COLO668 (cell line): Measurements from ENCODE around the gene SLCO4A1.

Source experiments
- DNase-seq: peaks from one replicate; lab custom pipeline; 2025; ENCODE audit not compliant: unreplicated experiment; lab: John Stamatoyannopoulos, UW

The SLCO4A1 gene

DNA sequence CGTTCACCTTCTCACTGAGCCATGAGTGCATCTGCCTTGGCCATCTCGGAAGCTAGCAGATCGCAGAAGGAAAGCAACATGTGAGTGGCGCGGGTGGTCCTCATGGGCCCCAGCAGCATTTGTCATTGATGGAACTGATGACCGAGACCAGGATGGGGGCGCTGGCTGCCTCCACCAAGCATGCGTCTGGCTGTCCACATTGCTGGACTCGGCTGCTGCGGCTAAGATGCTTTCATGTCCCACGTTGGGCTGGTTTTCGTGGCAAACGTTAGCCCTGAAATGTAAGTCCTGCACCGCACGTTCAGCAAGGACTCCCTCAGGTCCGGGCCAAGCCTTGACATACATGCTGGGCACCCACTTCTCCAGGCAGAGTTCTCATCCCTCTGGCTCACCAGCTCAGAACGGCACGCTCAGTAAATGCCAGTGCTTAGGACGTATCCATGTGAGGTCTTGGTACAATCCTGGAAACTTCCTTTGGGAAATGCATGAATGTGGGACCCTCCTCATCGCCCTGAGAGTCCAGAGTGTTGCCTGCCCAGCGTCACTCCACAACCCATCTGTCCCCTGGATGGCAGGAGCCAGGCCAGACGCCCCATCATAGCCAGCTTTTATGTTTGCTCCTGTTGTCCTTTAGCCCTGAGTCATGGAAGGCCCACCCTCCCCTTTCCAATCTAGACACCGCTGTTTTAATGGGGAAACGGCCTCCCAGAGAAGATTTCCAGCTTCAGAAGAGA is 8.4 kb downstream of the SLCO4A1 start:
- DNase-seq: no peak

- no peak for DNase-seq
Observed at GRCh38 chr20:62651285-62652021, 9.2 kb downstream of the SLCO4A1 start.

DNA sequence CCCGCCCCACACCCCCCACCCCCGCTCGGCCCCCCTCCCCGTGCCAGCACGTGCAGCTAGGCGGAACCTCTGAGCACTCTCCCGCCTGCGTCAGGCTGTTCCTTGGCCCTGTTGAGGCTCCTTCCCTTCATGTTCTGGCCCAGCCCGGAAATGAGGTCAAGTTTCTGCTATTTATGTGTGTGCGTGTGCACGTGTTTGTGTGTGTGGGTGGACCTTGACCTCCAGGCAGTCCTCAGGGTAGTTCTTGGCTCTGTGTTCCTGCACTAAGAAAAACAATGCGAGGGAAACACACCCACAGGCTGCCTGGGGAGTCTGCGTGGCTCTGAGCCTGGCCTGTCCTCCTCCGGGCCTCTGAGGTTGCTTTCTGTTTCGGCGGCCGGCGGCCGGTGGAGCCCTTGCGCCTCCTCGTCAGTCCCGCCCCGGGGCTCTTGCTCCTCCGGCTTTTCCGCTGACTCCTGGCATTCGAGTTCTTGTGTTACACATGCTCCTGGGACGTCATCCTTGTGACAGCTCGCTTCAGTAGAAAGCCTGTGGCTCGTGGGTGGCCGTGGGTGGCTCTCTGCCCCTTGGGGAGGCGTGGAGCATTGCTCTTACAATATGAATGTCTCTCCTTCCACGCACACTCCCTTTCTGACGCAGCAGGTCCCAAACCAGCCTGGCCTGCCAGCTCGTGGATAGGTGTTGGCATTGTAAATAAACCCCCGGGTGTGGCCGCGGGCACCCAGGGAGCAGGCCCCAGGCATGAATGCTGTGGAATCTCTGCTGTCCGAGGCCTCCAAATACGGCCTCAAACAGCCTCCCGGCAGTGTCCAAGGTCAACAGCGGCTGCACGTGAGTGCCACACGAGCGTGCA is 10.0 kb downstream of the SLCO4A1 start:
- DNase-seq: peak; percentile 39

- DNase-seq: no peak
Observed at GRCh38 chr20:62652894-62653305, 10.6 kb downstream of the SLCO4A1 start.

DNA sequence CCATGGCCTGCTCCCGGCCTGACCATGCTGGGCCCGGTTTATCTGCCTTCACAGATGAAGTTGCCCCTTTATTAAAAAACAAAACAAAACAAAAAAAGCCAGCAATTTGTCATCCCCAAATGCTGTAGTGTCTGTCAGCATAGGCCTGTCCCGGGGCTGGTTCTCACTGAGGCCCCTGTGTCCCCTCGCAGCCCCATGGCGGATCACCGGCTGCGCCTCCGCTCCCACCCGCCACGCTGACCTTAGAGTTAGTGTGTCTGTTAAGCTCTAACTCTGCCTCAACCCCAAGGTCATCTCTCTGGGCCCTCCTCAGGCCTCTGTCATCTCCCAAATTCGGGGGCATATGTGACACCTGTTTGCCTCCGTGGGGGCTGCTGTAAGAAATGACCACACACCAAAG is 11.1 kb downstream of the SLCO4A1 start:
- DNase-seq: no peak

DNA sequence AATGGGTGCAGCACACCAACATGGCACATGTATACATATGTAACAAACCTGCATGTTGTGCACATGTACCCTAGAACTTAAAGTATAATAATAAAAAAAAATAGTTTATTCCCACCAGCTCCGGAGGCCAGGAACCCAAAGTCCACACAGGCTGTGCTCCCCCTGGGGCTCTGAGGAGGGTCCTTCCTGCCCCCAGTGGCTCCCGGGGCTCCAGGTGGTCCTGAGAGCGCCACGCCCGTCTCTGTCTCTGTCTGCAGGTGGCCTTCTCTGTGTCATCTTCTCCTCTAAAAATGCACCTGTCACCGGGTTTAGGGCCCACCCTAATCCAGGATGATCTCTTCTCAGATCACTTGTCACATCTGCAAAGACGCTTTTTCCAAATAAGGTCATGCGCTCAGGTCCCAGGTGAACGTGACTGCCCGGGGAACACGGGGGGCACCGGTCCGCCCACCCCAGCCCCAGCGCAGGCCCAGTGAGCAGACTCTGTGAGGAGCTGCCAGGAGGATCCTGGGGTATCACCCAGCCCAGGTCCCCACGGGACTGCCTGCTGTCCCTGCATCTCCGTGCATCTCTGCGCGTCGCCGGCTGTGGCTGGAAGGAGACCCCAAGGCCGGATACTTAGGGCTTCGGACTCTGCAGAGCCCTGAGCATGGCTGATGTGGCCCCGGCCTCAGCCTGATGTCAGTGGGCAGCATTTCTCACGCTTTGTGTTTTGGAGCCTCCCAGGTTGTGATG is 11.8 kb downstream of the SLCO4A1 start:
- DNase-seq: no peak

DNA sequence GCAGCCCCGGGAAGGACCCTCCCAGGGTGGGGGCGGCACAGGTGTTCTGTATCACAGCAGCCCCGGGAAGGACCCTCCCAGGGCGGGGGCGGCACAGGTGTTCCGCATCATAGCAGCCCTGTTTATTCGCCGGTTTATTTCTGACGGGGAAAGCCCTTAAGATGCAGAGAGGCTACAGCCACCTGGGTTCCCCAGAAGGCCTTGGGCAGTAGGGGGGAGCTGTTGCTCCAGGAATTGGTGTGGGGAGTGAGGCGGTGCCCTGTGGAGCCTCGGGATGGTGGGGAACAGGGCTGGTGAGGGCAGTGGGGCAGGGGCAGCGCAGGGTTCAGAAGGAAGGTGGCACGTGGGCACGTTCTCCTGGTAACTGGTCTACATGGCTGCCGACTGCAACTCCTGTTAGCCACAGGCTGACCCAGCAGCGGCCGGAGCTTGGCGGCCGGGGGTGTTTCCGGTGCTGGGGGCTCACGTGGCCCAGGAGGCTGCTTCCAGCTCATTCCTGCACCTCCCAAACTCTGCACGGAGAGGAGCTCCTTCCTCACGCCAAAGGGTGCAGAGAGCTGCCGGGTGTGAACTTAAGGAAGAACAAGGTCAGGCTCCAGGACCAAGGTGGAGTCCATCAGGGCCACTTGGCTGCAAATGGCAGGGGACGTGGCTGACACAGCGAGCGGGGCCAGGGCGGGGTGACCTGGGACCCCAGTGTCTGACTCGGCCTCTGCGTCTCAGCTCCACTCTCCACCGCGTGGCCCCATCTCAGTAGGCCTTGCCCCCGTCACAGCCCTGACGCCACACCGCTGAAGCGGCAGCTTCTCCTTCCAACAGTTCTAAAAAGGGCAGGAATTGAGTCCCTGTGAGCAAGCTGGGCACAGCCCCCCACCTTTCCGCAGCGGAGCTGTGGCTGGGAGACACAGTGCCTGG is 13.2 kb downstream of the SLCO4A1 start:
- no peak for DNase-seq

DNA sequence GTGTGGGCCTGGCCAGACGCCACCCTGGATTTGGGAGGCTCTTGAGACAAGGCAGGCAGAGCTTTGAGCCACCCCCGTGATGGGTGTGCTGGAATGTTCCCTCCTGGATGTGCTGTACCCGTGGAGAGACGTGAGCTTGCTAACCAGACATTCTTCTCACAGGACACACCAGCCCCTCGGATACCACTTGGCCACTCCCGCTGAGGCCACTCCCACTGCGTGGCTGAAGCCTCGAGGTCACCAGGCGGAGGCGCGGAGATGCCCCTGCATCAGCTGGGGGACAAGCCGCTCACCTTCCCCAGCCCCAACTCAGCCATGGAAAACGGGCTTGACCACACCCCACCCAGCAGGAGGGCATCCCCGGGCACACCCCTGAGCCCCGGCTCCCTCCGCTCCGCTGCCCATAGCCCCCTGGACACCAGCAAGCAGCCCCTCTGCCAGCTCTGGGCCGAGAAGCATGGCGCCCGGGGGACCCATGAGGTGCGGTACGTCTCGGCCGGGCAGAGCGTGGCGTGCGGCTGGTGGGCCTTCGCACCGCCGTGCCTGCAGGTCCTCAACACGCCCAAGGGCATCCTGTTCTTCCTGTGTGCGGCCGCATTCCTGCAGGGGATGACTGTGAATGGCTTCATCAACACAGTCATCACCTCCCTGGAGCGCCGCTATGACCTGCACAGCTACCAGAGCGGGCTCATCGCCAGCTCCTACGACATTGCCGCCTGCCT is 14.1 kb downstream of the SLCO4A1 start:
- no peak for DNase-seq

- DNase-seq: no peak
Observed at GRCh38 chr20:62656919-62657588, 14.8 kb downstream of the SLCO4A1 start.

DNA sequence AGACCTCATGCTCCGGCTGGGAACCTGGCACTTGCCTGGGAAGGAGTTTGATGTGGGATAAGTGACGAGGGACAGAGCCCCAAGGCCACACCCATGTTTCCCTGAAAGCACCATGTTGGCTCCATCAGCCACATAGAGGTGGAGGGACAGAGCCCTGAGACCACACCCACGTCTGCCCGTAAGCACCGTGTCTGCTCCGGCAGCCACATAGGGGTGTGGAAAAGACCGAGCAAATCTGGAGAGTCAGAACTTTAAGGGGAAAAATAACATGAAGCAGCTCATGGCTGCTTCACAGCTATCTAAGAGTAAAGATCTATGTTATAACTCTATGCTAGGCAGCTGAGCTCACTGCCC is 15.3 kb downstream of the SLCO4A1 start:
- no peak for DNase-seq

DNA sequence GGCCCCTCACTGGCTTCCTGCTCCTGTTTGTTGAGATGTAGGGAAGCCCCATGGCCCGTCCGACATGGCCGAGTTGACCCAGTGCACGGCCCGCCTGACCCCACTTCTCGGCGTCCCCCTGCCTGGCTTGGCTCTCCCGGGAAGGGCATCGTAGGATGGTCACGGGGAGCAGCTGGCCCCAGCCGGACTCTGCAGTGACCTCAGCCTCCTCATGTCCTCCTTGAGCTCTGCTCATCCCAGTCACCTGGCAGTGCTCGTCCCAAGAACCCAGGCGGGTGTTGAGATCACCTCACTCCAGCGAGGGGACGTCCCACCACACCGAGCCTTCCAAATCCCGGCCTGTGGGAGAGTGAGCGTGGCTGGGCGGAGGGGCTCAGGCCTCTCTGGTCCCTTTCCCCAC is 15.7 kb downstream of the SLCO4A1 start:
- DNase-seq: no peak

DNA sequence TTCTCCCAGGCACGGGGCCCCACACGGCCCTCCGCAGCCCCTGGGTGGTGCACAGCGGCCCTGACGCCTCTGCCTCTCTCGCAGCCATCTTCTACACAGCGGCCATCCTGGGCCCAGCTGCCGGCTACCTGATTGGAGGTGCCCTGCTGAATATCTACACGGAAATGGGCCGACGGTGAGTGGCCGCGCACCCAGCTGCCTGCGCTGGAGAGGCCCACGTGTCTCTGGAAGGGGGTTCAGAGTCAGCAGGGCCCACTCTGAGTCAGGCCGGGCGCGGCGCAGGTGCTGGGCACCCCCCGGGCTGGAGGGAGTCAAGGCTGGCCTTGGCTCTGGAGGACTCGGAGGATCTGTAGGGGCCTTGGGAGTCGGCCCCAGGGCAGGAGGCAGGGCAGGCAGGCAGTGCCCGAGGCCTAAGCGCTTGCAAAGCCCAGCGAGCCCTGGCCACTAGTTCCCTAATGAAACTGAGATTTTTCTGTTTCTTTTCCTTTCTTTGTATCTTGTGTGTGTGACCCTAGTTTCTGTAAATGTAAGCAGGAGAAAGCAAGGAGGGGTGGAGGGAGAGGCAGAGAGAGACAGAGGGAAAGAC is 16.4 kb downstream of the SLCO4A1 start:
- DNase-seq: no peak

- no peak for DNase-seq
Observed at GRCh38 chr20:62659488-62660239, 17.4 kb downstream of the SLCO4A1 start.

DNA sequence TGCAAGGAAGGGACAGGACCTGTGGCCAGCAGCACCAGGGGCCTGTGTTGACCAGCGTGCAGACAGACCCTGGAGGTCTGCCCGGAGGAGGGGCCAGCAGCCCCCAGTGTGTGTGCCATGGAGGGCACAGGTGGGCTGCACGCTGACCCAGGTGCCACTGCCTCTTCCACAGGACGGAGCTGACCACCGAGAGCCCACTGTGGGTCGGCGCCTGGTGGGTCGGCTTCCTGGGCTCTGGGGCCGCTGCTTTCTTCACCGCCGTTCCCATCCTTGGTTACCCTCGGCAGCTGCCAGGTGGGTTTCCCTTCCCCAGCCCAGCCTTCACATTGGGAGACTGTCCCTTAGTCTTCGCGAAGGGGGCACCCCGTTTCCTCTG is 17.9 kb downstream of the SLCO4A1 start:
- DNase-seq: no peak

DNA sequence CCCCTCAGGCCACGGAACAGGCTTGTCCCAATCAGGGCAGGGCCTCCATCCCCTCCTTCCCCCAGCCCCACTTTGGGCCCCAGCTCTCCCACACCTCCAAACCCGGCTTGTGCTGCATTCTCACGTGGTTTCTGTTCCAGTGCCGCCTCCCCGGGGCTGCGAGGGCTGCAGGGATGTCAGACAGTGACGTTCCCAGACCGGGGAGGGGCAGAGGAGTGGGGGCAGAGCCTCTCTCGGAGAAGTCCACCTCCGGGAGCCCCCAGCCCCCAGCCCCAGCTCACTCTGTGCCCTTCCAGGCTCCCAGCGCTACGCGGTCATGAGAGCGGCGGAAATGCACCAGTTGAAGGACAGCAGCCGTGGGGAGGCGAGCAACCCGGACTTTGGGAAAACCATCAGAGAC is 18.5 kb downstream of the SLCO4A1 start:
- no peak for DNase-seq

- DNase-seq: no peak
Observed at GRCh38 chr20:62661647-62662046, 19.3 kb downstream of the SLCO4A1 start.

DNA sequence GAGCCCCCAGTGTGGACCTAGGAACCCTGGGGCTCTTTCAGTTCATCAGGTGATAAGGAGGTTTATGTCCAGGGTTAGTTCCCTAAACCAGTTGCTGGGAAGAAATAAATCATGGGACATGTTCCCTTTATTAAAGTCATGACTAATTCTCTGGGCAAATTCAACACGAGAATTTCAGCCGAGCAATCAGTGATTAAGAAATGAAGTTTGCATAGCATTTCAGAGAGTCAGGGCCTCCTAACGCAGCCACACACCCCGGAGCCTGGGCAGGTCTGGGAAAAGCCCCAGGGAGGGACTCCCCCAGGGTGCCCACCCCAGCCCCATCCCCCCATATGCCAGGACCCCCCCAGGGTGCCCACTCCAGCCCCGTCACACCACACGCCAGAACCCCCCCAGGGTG is 20.1 kb downstream of the SLCO4A1 start:
- DNase-seq: no peak
